GM18502 (cell line): Measurements from ENCODE around the gene ITPR3.
"Not testable (repeated sequence)": the region's sequence is repeated elsewhere in the genome, so short reads cannot be mapped to it uniquely, and the experiment has no call there.

Experiments
- ATAC-seq: cut with Tn5 transposase; IDR thresholded peaks from one replicate; pipeline ENCODE4 v1.9.1; 2021; ENCODE audit warnings: mild to moderate bottlenecking; ENCODE audit not compliant: unreplicated experiment, poor library complexity

Gene ITPR3

GRCh38 chr6:33590531-33591198 is 30.5 kb upstream of the ITPR3 start:
- no peak for ATAC-seq

GRCh38 chr6:33591424-33592032 is 29.6 kb upstream of the ITPR3 start:
- ATAC-seq = no peak

- no peak for ATAC-seq
Measured at GRCh38 chr6:33592280-33592594, 28.9 kb upstream of the ITPR3 start.

GRCh38 chr6:33592595-33593413 is 28.3 kb upstream of the ITPR3 start:
- no peak for ATAC-seq

- no peak for ATAC-seq
Measured at GRCh38 chr6:33593414-33593727, 27.8 kb upstream of the ITPR3 start.

GRCh38 chr6:33595001-33595846 is 25.9 kb upstream of the ITPR3 start:
- no peak for ATAC-seq

- not testable (repeated sequence) for ATAC-seq
Measured at GRCh38 chr6:33596894-33597293, 24.2 kb upstream of the ITPR3 start.

GRCh38 chr6:33597551-33598322 is 23.4 kb upstream of the ITPR3 start:
- no peak for ATAC-seq

GRCh38 chr6:33599413-33599938 is 21.6 kb upstream of the ITPR3 start:
- no peak for ATAC-seq

GRCh38 chr6:33600761-33601160 is 20.4 kb upstream of the ITPR3 start:
- no peak for ATAC-seq

GRCh38 chr6:33602180-33602579 is 18.9 kb upstream of the ITPR3 start:
- no peak for ATAC-seq

GRCh38 chr6:33604941-33605854 is 15.9 kb upstream of the ITPR3 start:
- no peak for ATAC-seq

GRCh38 chr6:33606642-33607041 is 14.5 kb upstream of the ITPR3 start:
- ATAC-seq = no peak

GRCh38 chr6:33607126-33607783 is 13.9 kb upstream of the ITPR3 start:
- ATAC-seq = no peak

GRCh38 chr6:33607784-33608161 is 13.3 kb upstream of the ITPR3 start:
- ATAC-seq = no peak

GRCh38 chr6:33609019-33609418 is 12.1 kb upstream of the ITPR3 start:
- ATAC-seq = no peak

- ATAC-seq = no peak
Measured at GRCh38 chr6:33609528-33609927, 11.6 kb upstream of the ITPR3 start.

GRCh38 chr6:33610067-33610466 is 11.1 kb upstream of the ITPR3 start:
- no peak for ATAC-seq
